Keratinocyte (primary cell): ENCODE measurements around the gene PRRT1B. TPM values are rescaled to one million over a fixed set of nuclear protein-coding genes. Genes with fewer than 3 reads are reported as not detected.

Source experiments
- DNase-seq: peaks from one replicate; pipeline ENCODE4 v3.0.0-alpha.2; 2011; ENCODE audit warnings: low read depth, missing footprints, low spot score
- FAIRE-seq: peaks from 2 replicates; lab custom pipeline; 2011; peaks lifted over from hg19 to GRCh38; lab: Jason Lieb, UNC
- H2AFZ ChIP-seq: 2 replicates; pipeline ENCODE4 v1.6.0; 2012; ENCODE audit warnings: low read length, control low read depth, inconsistent platforms; ENCODE audit not compliant: control insufficient read depth
- H3K27ac ChIP-seq: 2 replicates; pipeline ENCODE4 v1.5.1; 2011; ENCODE audit warnings: low read length; ENCODE audit not compliant: control insufficient read depth, insufficient read depth
- H3K27me3 ChIP-seq: 3 replicates; pipeline ENCODE4 v1.6.0; 2011; ENCODE audit warnings: low read length; ENCODE audit not compliant: control insufficient read depth, insufficient read depth; ENCODE audit errors: extremely low read depth
- H3K36me3 ChIP-seq, 2 experiments: 2 replicates in 1 of 2; 3 replicates in 1 of 2; pipeline ENCODE4 v1.5.1; 2011; ENCODE audit warnings: low read length in 2 of 2, mild to moderate bottlenecking in 1 of 2; ENCODE audit not compliant: control insufficient read depth in 2 of 2, insufficient read depth in 2 of 2; ENCODE audit errors: extremely low read depth in 1 of 2
- H3K4me1 ChIP-seq: 3 replicates; pipeline ENCODE4 v1.5.1; 2011; ENCODE audit warnings: low read length; ENCODE audit not compliant: control insufficient read depth, insufficient read depth; ENCODE audit errors: extremely low read depth
- H3K4me2 ChIP-seq: 3 replicates; pipeline ENCODE4 v1.6.0; 2011; ENCODE audit warnings: low read depth, low read length; ENCODE audit not compliant: control insufficient read depth, insufficient read depth; ENCODE audit errors: extremely low read depth
- H3K4me3 ChIP-seq, 3 experiments: fragments of 200-600 bp in 1 of 3; sonication (generic) in 1 of 3; 2 replicates in 2 of 3; 3 replicates in 1 of 3; pipeline ENCODE4 v1.5.1; 2011 to 2016; ENCODE audit warnings: low read length in 3 of 3, mild to moderate bottlenecking in 3 of 3, control low read depth in 2 of 3, inconsistent platforms in 1 of 3, low read depth in 1 of 3, mixed read lengths in 1 of 3, mixed run types in 1 of 3, moderate library complexity in 1 of 3; ENCODE audit not compliant: control insufficient read depth in 2 of 3, insufficient read depth in 2 of 3; ENCODE audit errors: extremely low read depth in 1 of 3
- H3K79me2 ChIP-seq: 2 replicates; pipeline ENCODE4 v1.6.0; 2012; ENCODE audit warnings: low read length; ENCODE audit not compliant: control insufficient read depth, insufficient read depth
- H3K9ac ChIP-seq: 3 replicates; pipeline ENCODE4 v1.6.0; 2011; ENCODE audit warnings: low read length; ENCODE audit not compliant: control insufficient read depth, insufficient read depth; ENCODE audit errors: extremely low read depth
- H3K9me1 ChIP-seq: 3 replicates; pipeline ENCODE4 v1.6.0; 2011; ENCODE audit warnings: low read length; ENCODE audit not compliant: control insufficient read depth, insufficient read depth; ENCODE audit errors: extremely low read depth
- H3K9me3 ChIP-seq: 2 replicates; pipeline ENCODE4 v1.5.1; 2012; ENCODE audit warnings: low read depth, low read length; ENCODE audit not compliant: control insufficient read depth
- H4K20me1 ChIP-seq: 3 replicates; pipeline ENCODE4 v1.6.0; 2011; ENCODE audit warnings: low read length; ENCODE audit not compliant: control insufficient read depth, insufficient read depth; ENCODE audit errors: extremely low read depth
- CTCF ChIP-seq, 3 experiments: IDR thresholded peaks in 1 of 3; conservative IDR thresholded peaks in 1 of 3; optimal IDR thresholded peaks in 1 of 3; 2 replicates in 2 of 3; 3 replicates in 1 of 3; pipeline versions ENCODE3 to v1.5.1; 2011; ENCODE audit warnings: low read length in 3 of 3, mild to moderate bottlenecking in 3 of 3, moderate library complexity in 2 of 3, control low read depth in 1 of 3, inconsistent platforms in 1 of 3; ENCODE audit not compliant: insufficient read depth in 2 of 3; ENCODE audit errors: extremely low read depth in 1 of 3
- EZH2 ChIP-seq: IDR thresholded peaks from one replicate; pipeline ENCODE4 v1.6.1; 2012; ENCODE audit warnings: inconsistent platforms, mild to moderate bottlenecking, low read length, moderate library complexity
- dilution Hi-C: fragments of 300-500 bp; cut with MboI; formaldehyde crosslinking; loops from one replicate; pipeline ENCODE4 v1.7.0; 2020; ENCODE audit warnings: low sequenced_read_pairs; ENCODE audit not compliant: extremely low pct_ligation_motif_present
- polyA plus RNA-seq, 5 experiments: library from polyadenylated mRNA; depleted of rRNA in 3 of 5; stranded (reverse) in 3 of 5; stranded (forward) in 1 of 5; unstranded in 1 of 5; fragments of >200 nt; gene quantifications; 1 replicate in 1 of 5; 2 replicates in 3 of 5; 3 replicates in 1 of 5; pipeline versions ENCODE4 v1.2.1 to v1.2.3, GENCODE V29; 2011 to 2012; ENCODE audit warnings: missing spikeins in 2 of 5, low read depth in 1 of 5, low replicate concordance in 1 of 5

PRRT1B gene
- polyA plus RNA-seq, 1 donor (not counting 4 experiments of a cell fraction or from before 2014, with no cell fraction given), result not detected

GRCh38 chr9:131505012-131505411 is 40.3 kb upstream of the PRRT1B start:
- H3K4me1 ChIP-seq, result peaks cover 28% of the 10 kb centered on the region
- TF ChIP-seq CTCF (optimal IDR thresholded peaks at IDR 0.05 in 1 of 3, IDR thresholded peaks at IDR 0.05 in 1 of 3, conservative IDR thresholded peaks at IDR 0.05 in 1 of 3; ENCODE audit: extremely low read depth in 1 of 3, insufficient read depth in 2 of 3, low read length in 3 of 3), result no peak
- TF ChIP-seq EZH2, result no peak
- no peak overlapping the region for H3K4me2 ChIP-seq
- no peaks in the 10 kb centered on the region for H3K9me1 ChIP-seq
- DNase-seq (no peak), FAIRE-seq (no peak)
- peaks cover 2 to 18% of the 10 kb centered on the region in 2 experiments for H3K36me3 ChIP-seq
- no peak overlapping the region for H3K27ac ChIP-seq
- H3K27me3 ChIP-seq, result no peaks in the 10 kb centered on the region
- no peak overlapping the region for H2AFZ ChIP-seq
- H3K4me3 ChIP-seq, result no peak overlapping the region
- dilution Hi-C loops, result no loop called here
- no peak overlapping the region for H3K9ac ChIP-seq
- no peaks in the 10 kb centered on the region for H3K9me3 ChIP-seq
- peaks cover 5% of the 10 kb centered on the region for H4K20me1 ChIP-seq
- H3K79me2 ChIP-seq, result no peaks in the 10 kb centered on the region

- no peak overlapping the region for H3K9ac ChIP-seq
- dilution Hi-C loops, result no loop called here
- no peak overlapping the region for H2AFZ ChIP-seq
- H3K4me3 ChIP-seq, result no peak overlapping the region
- H3K9me3 ChIP-seq, result no peaks in the 10 kb centered on the region
- peaks cover 19 to 44% of the 10 kb centered on the region in 2 experiments for H3K36me3 ChIP-seq
- no peak for TF ChIP-seq CTCF (optimal IDR thresholded peaks at IDR 0.05 in 1 of 3, IDR thresholded peaks at IDR 0.05 in 1 of 3, conservative IDR thresholded peaks at IDR 0.05 in 1 of 3; ENCODE audit: extremely low read depth in 1 of 3, insufficient read depth in 2 of 3, low read length in 3 of 3)
- no peak for TF ChIP-seq EZH2
- no peaks in the 10 kb centered on the region for H3K27me3 ChIP-seq
- DNase-seq, result no peak
- no peak for FAIRE-seq
- no peaks in the 10 kb centered on the region for H3K79me2 ChIP-seq
- H3K4me1 ChIP-seq, result no peaks in the 10 kb centered on the region
- no peaks in the 10 kb centered on the region for H4K20me1 ChIP-seq
- H3K27ac ChIP-seq, result no peak overlapping the region
- no peaks in the 10 kb centered on the region for H3K9me1 ChIP-seq
- H3K4me2 ChIP-seq, result no peak overlapping the region
These were observed 33.9 kb upstream of the PRRT1B start for GRCh38 chr9:131511416-131511815.
